Measurements from ENCODE around the gene IKBKE.

DNA sequence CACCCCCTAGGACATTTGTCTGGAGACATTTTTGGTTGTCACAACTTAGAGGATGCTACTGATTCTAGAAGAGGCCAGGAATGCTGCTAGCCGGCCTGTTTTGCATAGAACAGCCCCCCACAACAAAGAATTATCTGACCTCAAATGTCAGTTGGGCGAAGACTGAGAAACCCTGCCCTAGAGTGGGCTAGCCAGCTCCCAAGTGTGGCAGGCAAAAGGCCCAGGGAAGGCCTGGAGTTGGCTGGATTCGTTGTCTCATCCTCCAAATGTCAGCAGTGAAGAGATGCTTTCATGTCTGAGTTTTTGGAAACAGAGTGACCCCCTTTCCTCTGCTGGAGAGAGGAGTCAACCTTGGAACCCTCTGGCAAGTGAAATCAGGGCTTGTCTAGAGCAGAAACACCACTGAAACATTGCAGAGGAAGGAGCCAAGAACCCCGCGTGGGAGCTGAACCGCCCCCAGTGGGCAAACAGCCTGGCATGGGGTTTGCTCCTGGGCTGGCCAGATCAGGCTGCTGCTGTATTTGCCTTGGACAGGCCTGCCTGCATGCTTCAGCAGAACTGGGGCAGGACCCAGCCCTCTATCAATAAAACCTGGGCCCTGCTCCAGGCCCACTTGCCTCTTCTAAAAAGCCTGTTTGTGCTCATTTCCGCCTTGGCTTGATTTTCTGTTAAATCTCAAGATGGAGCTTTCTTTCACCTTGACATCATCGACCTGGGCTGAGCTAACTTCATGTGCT is 69.9 kb downstream of the IKBKE start:
- TF ChIP-seq, protein P1, sequence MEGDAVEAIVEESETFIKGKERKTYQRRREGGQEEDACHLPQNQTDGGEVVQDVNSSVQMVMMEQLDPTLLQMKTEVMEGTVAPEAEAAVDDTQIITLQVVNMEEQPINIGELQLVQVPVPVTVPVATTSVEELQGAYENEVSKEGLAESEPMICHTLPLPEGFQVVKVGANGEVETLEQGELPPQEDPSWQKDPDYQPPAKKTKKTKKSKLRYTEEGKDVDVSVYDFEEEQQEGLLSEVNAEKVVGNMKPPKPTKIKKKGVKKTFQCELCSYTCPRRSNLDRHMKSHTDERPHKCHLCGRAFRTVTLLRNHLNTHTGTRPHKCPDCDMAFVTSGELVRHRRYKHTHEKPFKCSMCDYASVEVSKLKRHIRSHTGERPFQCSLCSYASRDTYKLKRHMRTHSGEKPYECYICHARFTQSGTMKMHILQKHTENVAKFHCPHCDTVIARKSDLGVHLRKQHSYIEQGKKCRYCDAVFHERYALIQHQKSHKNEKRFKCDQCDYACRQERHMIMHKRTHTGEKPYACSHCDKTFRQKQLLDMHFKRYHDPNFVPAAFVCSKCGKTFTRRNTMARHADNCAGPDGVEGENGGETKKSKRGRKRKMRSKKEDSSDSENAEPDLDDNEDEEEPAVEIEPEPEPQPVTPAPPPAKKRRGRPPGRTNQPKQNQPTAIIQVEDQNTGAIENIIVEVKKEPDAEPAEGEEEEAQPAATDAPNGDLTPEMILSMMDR (IDR thresholded peaks at IDR 0.05) = no peak
- TF ChIP-seq POLR2AphosphoS5 (IDR thresholded peaks at IDR 0.05) = no peak
- no peak for TF ChIP-seq EP300 (IDR thresholded peaks at IDR 0.05)

Data from suprapubic skin (tissue), 4 donors.